IMR-90 (cell line): ENCODE results near the gene PIGP. TPM values are rescaled to one million over a fixed set of nuclear protein-coding genes. Genes with fewer than 3 reads are reported as not detected.

Experiments used
- ATAC-seq: fragments of 200-7000 bp; cut with Tn5 transposase; 2 replicates; pipeline ENCODE4 v1.9.1; 2020; ENCODE audit warnings: low read depth, mild to moderate bottlenecking, moderate library complexity
- BruUV-seq: library from RNA; stranded (reverse); fragments of 400-500 nt; replicated peaks from 2 replicates; lab custom pipeline; 2021; lab: Mats Ljungman, UMichigan
- CTCF ChIA-PET: fragments of 300-600 bp; formaldehyde crosslinking; extraction: SDS; loops from one replicate; lab custom pipeline; 2021; ENCODE audit warnings: antibody characterized with exemption; lab: Yijun Ruan, JAX
- POLR2A ChIA-PET: fragments of 300-600 bp; sonication (Branson Sonifier 250); formaldehyde crosslinking; loops from one replicate; lab custom pipeline; 2022; ENCODE audit warnings: antibody characterized with exemption; ENCODE audit not compliant: unreplicated experiment; lab: Charles Lee
- DNase-seq: peaks from one replicate; pipeline ENCODE4 v3.0.0; 2013
- H2AFZ ChIP-seq: replicated peaks from 2 replicates; pipeline ENCODE3; 2013; ENCODE audit warnings: low read length, mild to moderate bottlenecking; ENCODE audit not compliant: poor library complexity
- H2AK5ac ChIP-seq: 2 replicates; pipeline ENCODE4 v1.6.1; 2013; ENCODE audit warnings: low read depth, low read length, inconsistent platforms
- H2AK9ac ChIP-seq: replicated peaks from 2 replicates; pipeline ENCODE3; 2013; ENCODE audit warnings: mild to moderate bottlenecking, low read depth, low read length, moderate library complexity; ENCODE audit not compliant: poor library complexity
- H2BK120ac ChIP-seq: 2 replicates; pipeline ENCODE4 v1.6.1; 2013; ENCODE audit warnings: low read depth, low read length, inconsistent platforms
- H2BK15ac ChIP-seq: 3 replicates; pipeline ENCODE4 v1.6.1; 2013; ENCODE audit warnings: low read depth, low read length, inconsistent platforms
- H2BK20ac ChIP-seq: 2 replicates; pipeline ENCODE4 v1.6.1; 2013; ENCODE audit warnings: low read depth, mild to moderate bottlenecking, inconsistent platforms, low read length, moderate library complexity
- H2BK5ac ChIP-seq: 2 replicates; pipeline ENCODE4 v1.6.1; 2013; ENCODE audit warnings: mild to moderate bottlenecking, low read depth, low read length, inconsistent platforms; ENCODE audit not compliant: poor library complexity, severe bottlenecking
- H3K14ac ChIP-seq: replicated peaks from 2 replicates; pipeline ENCODE4 v1.6.1; 2013; ENCODE audit warnings: low read depth, low read length, inconsistent platforms
- H3K18ac ChIP-seq: 2 replicates; pipeline ENCODE4 v1.6.1; 2013; ENCODE audit warnings: low read depth, low read length, control low read depth
- H3K23ac ChIP-seq: 2 replicates; pipeline ENCODE4 v1.6.1; 2013; ENCODE audit warnings: low read depth, low read length, inconsistent platforms
- H3K27ac ChIP-seq: 2 replicates; pipeline ENCODE4 v1.5.1; 2013; ENCODE audit warnings: mild to moderate bottlenecking, control low read depth, low read length; ENCODE audit not compliant: insufficient read depth
- H3K27me3 ChIP-seq: 2 replicates; pipeline ENCODE4 v1.6.1; 2013; ENCODE audit warnings: low read length; ENCODE audit not compliant: control insufficient read depth, insufficient read depth
- H3K36me3 ChIP-seq: 2 replicates; pipeline ENCODE4 v1.6.1; 2013; ENCODE audit warnings: low read length, mixed read lengths; ENCODE audit not compliant: control insufficient read depth, insufficient read depth
- H3K4ac ChIP-seq: 2 replicates; pipeline ENCODE4 v1.6.1; 2013; ENCODE audit warnings: low read depth, low read length, inconsistent platforms
- H3K4me1 ChIP-seq: 2 replicates; pipeline ENCODE4 v1.6.1; 2013; ENCODE audit warnings: low read length, mixed read lengths; ENCODE audit not compliant: control insufficient read depth, insufficient read depth
- H3K4me2 ChIP-seq: 2 replicates; pipeline ENCODE4 v1.6.1; 2013; ENCODE audit warnings: low read depth, mild to moderate bottlenecking, control low read depth, low read length, moderate library complexity
- H3K4me3 ChIP-seq: 2 replicates; pipeline ENCODE4 v1.5.1; 2013; ENCODE audit warnings: low read depth, mild to moderate bottlenecking, control low read depth, low read length, moderate library complexity; ENCODE audit not compliant: insufficient read depth
- H3K56ac ChIP-seq: 2 replicates; pipeline ENCODE4 v1.6.1; 2013; ENCODE audit warnings: low read length, inconsistent platforms; ENCODE audit not compliant: insufficient read depth; ENCODE audit errors: extremely low read depth
- H3K79me1 ChIP-seq, 2 experiments: 2 replicates each; pipeline ENCODE4 v1.6.1; 2013; ENCODE audit warnings: low read length in 2 of 2, inconsistent platforms in 1 of 2, low read depth in 1 of 2
- H3K9ac ChIP-seq: 2 replicates; pipeline ENCODE4 v1.6.1; 2013; ENCODE audit warnings: low read depth, low read length, control low read depth
- H3K9me1 ChIP-seq: 2 replicates; pipeline ENCODE4 v1.6.1; 2013; ENCODE audit warnings: low read length, inconsistent platforms; ENCODE audit not compliant: insufficient read depth
- H3K9me3 ChIP-seq: 2 replicates; pipeline ENCODE4 v1.6.1; 2013; ENCODE audit warnings: low read length; ENCODE audit not compliant: control insufficient read depth, insufficient read depth
- H4K20me1 ChIP-seq: 2 replicates; pipeline ENCODE4 v1.6.1; 2013; ENCODE audit warnings: low read length, inconsistent platforms; ENCODE audit not compliant: insufficient read depth
- H4K5ac ChIP-seq: 2 replicates; pipeline ENCODE4 v1.6.1; 2013; ENCODE audit warnings: mild to moderate bottlenecking, low read depth, low read length, control low read depth
- H4K8ac ChIP-seq, 2 experiments: 2 replicates each; pipeline ENCODE4 v1.6.1; 2013; ENCODE audit warnings: low read depth in 2 of 2, low read length in 2 of 2, control low read depth in 1 of 2, inconsistent platforms in 1 of 2
- H4K91ac ChIP-seq: 2 replicates; pipeline ENCODE4 v1.6.1; 2013; ENCODE audit warnings: low read depth, low read length, inconsistent platforms; ENCODE audit not compliant: insufficient read depth
- BHLHE40 ChIP-seq: fragments of 150-350 bp; IDR thresholded peaks from 2 replicates; pipeline ENCODE4 v1.6.1; 2016; ENCODE audit warnings: mild to moderate bottlenecking, low read depth, low read length
- CEBPB ChIP-seq: IDR thresholded peaks from 2 replicates; pipeline ENCODE4 v1.6.1; 2012; ENCODE audit warnings: low read depth, low read length, improper control_type of control experiment
- FOS ChIP-seq: fragments of 150-350 bp; IDR thresholded peaks from 2 replicates; pipeline ENCODE4 v1.6.1; 2016; ENCODE audit warnings: low read depth, low read length
- MAZ ChIP-seq: IDR thresholded peaks from 2 replicates; pipeline ENCODE4 v1.6.1; 2012; ENCODE audit warnings: low read depth, mild to moderate bottlenecking, low read length, improper control_type of control experiment, moderate library complexity, borderline replicate concordance
- MXI1 ChIP-seq: IDR thresholded peaks from 2 replicates; pipeline ENCODE4 v1.6.1; 2012; ENCODE audit warnings: low read depth, mild to moderate bottlenecking, low read length, moderate library complexity, borderline replicate concordance
- NFE2L2 ChIP-seq: fragments of 150-350 bp; IDR thresholded peaks from 2 replicates; pipeline ENCODE4 v1.6.1; 2016; ENCODE audit warnings: low read depth, mild to moderate bottlenecking, low read length
- RAD21 ChIP-seq: IDR thresholded peaks from 2 replicates; pipeline ENCODE4 v1.6.1; 2012; ENCODE audit warnings: low read length, improper control_type of control experiment
- RCOR1 ChIP-seq: IDR thresholded peaks from 2 replicates; pipeline ENCODE4 v1.6.1; 2012; ENCODE audit warnings: mild to moderate bottlenecking, low read length, improper control_type of control experiment; ENCODE audit not compliant: insufficient replicate concordance
- RFX5 ChIP-seq: IDR thresholded peaks from 2 replicates; pipeline ENCODE4 v1.8.0; 2012; ENCODE audit warnings: low read depth, mild to moderate bottlenecking, low read length, moderate library complexity
- WGBS, 2 experiments: methylation state at CpG; one replicate each; pipeline versions ENCODE4 v1.1.5 to v1.1.7; 2013; ENCODE audit warnings: missing lambda C conversion rate in 2 of 2; ENCODE audit not compliant: insufficient read length in 1 of 2; ENCODE audit errors: extremely low coverage in 2 of 2; 5-methylcytosine and 5-hydroxymethylcytosine counted together
- dilution Hi-C: fragments of 300-500 bp; cut with HindIII; formaldehyde crosslinking; loops from one replicate; pipeline ENCODE4 v1.14.3; 2018; ENCODE audit warnings: low sequenced_read_pairs; ENCODE audit not compliant: unreplicated experiment
- in situ Hi-C: fragments of 300-500 bp; cut with MboI; formaldehyde crosslinking; loops from 3 replicates; pipeline ENCODE4 v1.14.3; 2019; ENCODE audit warnings: low sequenced_read_pairs, inconsistent platforms, mixed read lengths
- intact Hi-C: fragments of 100-400 bp; cut with micrococcal nuclease; formaldehyde crosslinking; loops from 2 replicates; pipeline ENCODE4 v1.10.0; 2022
- polyA plus RNA-seq, 3 experiments: library from polyadenylated mRNA; depleted of rRNA; stranded (reverse); fragments of >200 nt; gene quantifications; 2 replicates each; pipeline ENCODE4 v1.2.3, GENCODE V29; 2012; ENCODE audit warnings: low replicate concordance in 1 of 3
- total RNA-seq: library from RNA; depleted of rRNA; stranded (reverse); fragments of >200 nt; gene quantifications from 2 replicates; pipeline ENCODE4 v1.2.3, GENCODE V29; 2012
- TF ChIP-seq, protein P1 (sequence below): fragments of 150-350 bp; IDR thresholded peaks from 2 replicates; pipeline ENCODE4 v1.6.1; 2017; ENCODE audit warnings: mild to moderate bottlenecking, antibody characterized with exemption, low read length, low read depth

PIGP gene
- total and polyA plus RNA-seq, 2 of the 4 experiments (the other 2 are of a cell fraction): 4.1 to 15.4 TPM

DNA sequence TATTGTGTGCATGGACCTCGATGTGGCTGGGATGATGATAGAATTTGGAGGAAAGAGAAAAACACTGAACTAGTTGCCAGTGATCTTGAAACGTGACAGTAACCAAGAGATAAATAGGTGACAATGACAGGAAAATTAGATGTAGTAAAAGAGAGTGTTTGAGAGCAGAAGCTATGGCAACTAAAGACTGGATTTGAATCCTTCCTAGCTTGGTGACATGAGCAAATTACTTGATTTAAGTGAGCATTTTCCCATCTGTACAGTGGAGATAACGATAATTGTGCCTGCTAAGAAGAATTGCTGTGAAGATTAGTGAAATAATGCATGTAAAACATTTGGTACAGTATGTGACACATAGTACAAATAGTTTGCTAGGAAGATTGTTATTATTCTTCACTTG lies 12.9 kb upstream of the PIGP start:
- ATAC-seq (no peak), DNase-seq (no peak)
- H2BK5ac ChIP-seq: no peak overlapping the region
- H3K9me1 ChIP-seq: peaks cover 8% of the 10 kb centered on the region
- ChIA-PET POLR2A (no interaction called here), CTCF (no interaction called here)
- H3K4me2 ChIP-seq: no peak overlapping the region
- no peak overlapping the region for H2AK9ac ChIP-seq
- H2AFZ ChIP-seq: no peak overlapping the region
- H3K79me1 ChIP-seq: peaks cover 14 to 63% of the 10 kb centered on the region in 2 experiments
- H2BK120ac ChIP-seq: no peak overlapping the region
- H4K20me1 ChIP-seq: peaks cover 78% of the 10 kb centered on the region
- no peak overlapping the region for H3K56ac ChIP-seq
- H3K9ac ChIP-seq: no peak overlapping the region
- no peaks in the 10 kb centered on the region for H3K9me3 ChIP-seq
- peaks cover 6% of the 10 kb centered on the region; the same call in 1 of the 2 replicates for H3K36me3 ChIP-seq
- dilution Hi-C loops (no loop called here), in situ Hi-C loops (no loop called here), intact Hi-C loops (loop anchor here (10.0 kb wide), 1 partner anchor 581 kb away; no protein-coding TSS in a partner anchor)
- TF ChIP-seq, protein P1, sequence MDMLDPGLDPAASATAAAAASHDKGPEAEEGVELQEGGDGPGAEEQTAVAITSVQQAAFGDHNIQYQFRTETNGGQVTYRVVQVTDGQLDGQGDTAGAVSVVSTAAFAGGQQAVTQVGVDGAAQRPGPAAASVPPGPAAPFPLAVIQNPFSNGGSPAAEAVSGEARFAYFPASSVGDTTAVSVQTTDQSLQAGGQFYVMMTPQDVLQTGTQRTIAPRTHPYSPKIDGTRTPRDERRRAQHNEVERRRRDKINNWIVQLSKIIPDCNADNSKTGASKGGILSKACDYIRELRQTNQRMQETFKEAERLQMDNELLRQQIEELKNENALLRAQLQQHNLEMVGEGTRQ: no peak
- TF ChIP-seq MAZ (no peak), RCOR1 (no peak), BHLHE40 (no peak), CEBPB (no peak), RFX5 (no peak), MXI1 (no peak), FOS (no peak), NFE2L2 (no peak), RAD21 (no peak)
- no peak overlapping the region for H3K4ac ChIP-seq
- H4K5ac ChIP-seq: no peak overlapping the region
- no peak overlapping the region for H3K14ac ChIP-seq
- H2BK15ac ChIP-seq: no peak overlapping the region
- H3K23ac ChIP-seq: no peak overlapping the region
- H3K4me1 ChIP-seq: peaks cover 4% of the 10 kb centered on the region; the same call in 1 of the 2 replicates
- H3K27me3 ChIP-seq: no peaks in the 10 kb centered on the region
- no peak overlapping the region for H2AK5ac ChIP-seq
- no peak overlapping the region for H3K18ac ChIP-seq
- no peak overlapping the region for H4K91ac ChIP-seq
- H3K27ac ChIP-seq: no peak overlapping the region
- no peak overlapping the region for H2BK20ac ChIP-seq
- 79% methylated on average over 2 of the region's 3 CpGs; no CpG with 5 or more reads in 1 of the 2 experiments for WGBS, 2 experiments
- H3K4me3 ChIP-seq: no peak overlapping the region
- no peak overlapping the region for H4K8ac ChIP-seq
- no TSS peak for BruUV-seq
